ENCODE measurements around the gene DPEP1.

Gene DPEP1

GRCh38 chr16:89653656-89654295 is 40.3 kb downstream of the DPEP1 start:
- TF ChIP-seq CTCF (IDR thresholded peaks at IDR 0.05; ENCODE audit: low read depth, low read length) = no peak
- no peak for DNase-seq (ENCODE audit: extremely low read depth, low read depth)

GRCh38 chr16:89655062-89655643 is 41.7 kb downstream of the DPEP1 start:
- TF ChIP-seq CTCF (IDR thresholded peaks at IDR 0.05; ENCODE audit: low read depth, low read length) = no peak
- no peak for DNase-seq (ENCODE audit: extremely low read depth, low read depth)

- no peak for TF ChIP-seq CTCF (IDR thresholded peaks at IDR 0.05; ENCODE audit: low read depth, low read length)
- no peak for DNase-seq (ENCODE audit: extremely low read depth, low read depth)
Observed at GRCh38 chr16:89656435-89657121, 43.1 kb downstream of the DPEP1 start.

GRCh38 chr16:89657442-89658220 is 44.2 kb downstream of the DPEP1 start, which contains the start of the genes CHMP1A and SPATA33:
CHMP1A (minus strand) TSS chr16:89657708; CDS start chr16:89657588, 120 bp downstream.
SPATA33 (plus strand) TSS chr16:89657836; CDS start chr16:89657912, 76 bp downstream.
- DNase-seq (ENCODE audit: extremely low read depth, low read depth) = peak; percentile 59
- no peak for TF ChIP-seq CTCF (IDR thresholded peaks at IDR 0.05; ENCODE audit: low read depth, low read length)

GRCh38 chr16:89658221-89658879 is 44.9 kb downstream of the DPEP1 start:
- DNase-seq (ENCODE audit: extremely low read depth, low read depth) = no peak
- no peak for TF ChIP-seq CTCF (IDR thresholded peaks at IDR 0.05; ENCODE audit: low read depth, low read length)

GRCh38 chr16:89660146-89660545 is 46.7 kb downstream of the DPEP1 start:
- no peak for DNase-seq (ENCODE audit: extremely low read depth, low read depth)
- no peak for TF ChIP-seq CTCF (IDR thresholded peaks at IDR 0.05; ENCODE audit: low read depth, low read length)

Data from AG09319 (cell line).